K562 (cell line): ENCODE data around the gene OR5H2. TPM values are rescaled to one million over a fixed set of nuclear protein-coding genes. Genes with fewer than 3 reads are reported as not detected.

ENCODE experiments used
- ATAC-seq: fragments of 200-7000 bp; cut with Tn5 transposase; 3 replicates; pipeline ENCODE4 v1.9.1; 2020; ENCODE audit warnings: moderate library complexity
- BruUV-seq: library from RNA; stranded (reverse); fragments of 400-500 nt; replicated peaks from 2 replicates; lab custom pipeline; 2021; lab: Mats Ljungman, UMichigan
- CTCF ChIA-PET: fragments of 300-600 bp; formaldehyde crosslinking; extraction: SDS; loops from one replicate; lab custom pipeline; 2021; ENCODE audit warnings: low intra/inter-chr PET ratio; lab: Yijun Ruan, JAX
- POLR2A ChIA-PET: fragments of 300-600, 350-650 bp; sonication (Branson Sonifier 250); formaldehyde crosslinking; extraction: SDS; loops from one replicate; lab custom pipeline; 2021; ENCODE audit warnings: antibody characterized with exemption, inconsistent platforms; lab: Yijun Ruan, JAX
- DNase-seq, 4 experiments: peaks; one replicate each; pipeline versions ENCODE4 v3.0.0 to v3.0.0-alpha.2; 2011 to 2018; ENCODE audit warnings: low spot score in 3 of 4, mixed read lengths in 3 of 4; ENCODE audit errors: extremely low read depth in 1 of 4
- FAIRE-seq: peaks from 2 replicates; lab custom pipeline; 2011; peaks lifted over from hg19 to GRCh38; lab: Jason Lieb, UNC
- H2AFZ ChIP-seq: 2 replicates; pipeline ENCODE4 v1.6.0; 2011; ENCODE audit warnings: low read depth, low read length, control low read depth, inconsistent platforms
- H3K27ac ChIP-seq: fragments of 200-600 bp; 3 replicates; pipeline ENCODE4 v1.8.0; 2011; ENCODE audit warnings: low read depth, mild to moderate bottlenecking, control low read depth, inconsistent platforms, low read length, moderate library complexity, mixed read lengths; ENCODE audit errors: extremely low read depth
- H3K27me3 ChIP-seq, 2 experiments: fragments of 300-600 bp in 1 of 2; 2 replicates in 1 of 2; 3 replicates in 1 of 2; pipeline versions ENCODE4 v1.6.0 to v1.8.0; 2011; ENCODE audit warnings: inconsistent platforms in 2 of 2, low read length in 2 of 2, mild to moderate bottlenecking in 1 of 2, mixed read lengths in 1 of 2, moderate library complexity in 1 of 2; ENCODE audit not compliant: control insufficient read depth in 2 of 2, insufficient read depth in 2 of 2
- H3K36me3 ChIP-seq: fragments of 300-600 bp; 3 replicates; pipeline ENCODE4 v1.8.0; 2011; ENCODE audit warnings: mild to moderate bottlenecking, low read length, inconsistent platforms; ENCODE audit not compliant: control insufficient read depth, insufficient read depth
- H3K4me1 ChIP-seq, 2 experiments: fragments of 200-600 bp in 1 of 2; replicated peaks in 1 of 2; 2 replicates in 1 of 2; 3 replicates in 1 of 2; pipeline versions ENCODE4 v1.5.1 to v1.8.0; 2011; ENCODE audit warnings: inconsistent platforms in 2 of 2, low read length in 2 of 2, mild to moderate bottlenecking in 1 of 2, mixed read lengths in 1 of 2, moderate library complexity in 1 of 2; ENCODE audit not compliant: control insufficient read depth in 2 of 2, insufficient read depth in 2 of 2
- H3K4me2 ChIP-seq: 2 replicates; pipeline ENCODE4 v1.6.1; 2011; ENCODE audit warnings: low read length, control low read depth, inconsistent platforms, mixed read lengths; ENCODE audit not compliant: insufficient read depth
- H3K4me3 ChIP-seq: fragments of 200-600 bp; sonication (generic), shearing (Covaris generic); 2 replicates; pipeline ENCODE4 v1.5.1; 2016; ENCODE audit warnings: control low read depth, inconsistent platforms
- H3K79me2 ChIP-seq: fragments of 200-600 bp; 3 replicates; pipeline ENCODE4 v1.8.0; 2011; ENCODE audit warnings: low read length, inconsistent platforms; ENCODE audit not compliant: control insufficient read depth, insufficient read depth
- H3K9ac ChIP-seq, 2 experiments: 2 replicates each; pipeline versions ENCODE4 v1.6.0 to v1.6.1; 2011; ENCODE audit warnings: low read depth in 2 of 2, low read length in 2 of 2, control low read depth in 1 of 2, inconsistent platforms in 1 of 2, mild to moderate bottlenecking in 1 of 2, mixed read lengths in 1 of 2; ENCODE audit not compliant: insufficient read depth in 1 of 2
- H3K9me1 ChIP-seq: one replicate; pipeline ENCODE4 v1.6.0; 2011; ENCODE audit warnings: inconsistent platforms, mild to moderate bottlenecking, low read length, moderate library complexity; ENCODE audit not compliant: control insufficient read depth, insufficient read depth
- H3K9me3 ChIP-seq: replicated peaks from 2 replicates; pipeline ENCODE4 v1.5.1; 2011; ENCODE audit warnings: low read depth, low read length, inconsistent platforms; ENCODE audit not compliant: control insufficient read depth, insufficient read depth
- H4K20me1 ChIP-seq: replicated peaks from 2 replicates; pipeline ENCODE4 v1.6.1; 2011; ENCODE audit warnings: low read length, inconsistent platforms, mixed read lengths; ENCODE audit not compliant: control insufficient read depth, insufficient read depth
- BCLAF1 ChIP-seq, 2 experiments: fragments of 450-650 bp in 1 of 2; IDR thresholded peaks; 2 replicates each; pipeline ENCODE4 v1.6.1; 2011 to 2017; ENCODE audit warnings: low read depth in 2 of 2, antibody characterized with exemption in 1 of 2, borderline replicate concordance in 1 of 2, low read length in 1 of 2, mild to moderate bottlenecking in 1 of 2, mixed read lengths in 1 of 2; ENCODE audit not compliant: control insufficient read depth in 1 of 2
- CBX8 ChIP-seq: fragments of 200-600 bp; sonication (generic); IDR thresholded peaks from 2 replicates; pipeline ENCODE4 v1.6.1; 2012; ENCODE audit warnings: borderline replicate concordance, mixed run types, low read depth, mild to moderate bottlenecking, moderate library complexity, mixed read lengths, low read length, control low read depth, inconsistent platforms; ENCODE audit not compliant: poor library complexity, severe bottlenecking; ENCODE audit errors: extremely low read depth
- FOXP1 ChIP-seq: sonication (generic); formaldehyde crosslinking; IDR thresholded peaks from 2 replicates; pipeline ENCODE4 v1.8.0; 2022; ENCODE audit warnings: mild to moderate bottlenecking, missing genetic modification reagents
- HEY1 ChIP-seq: fragments of 250-450 bp; sonication (Bioruptor Pico); IDR thresholded peaks from 2 replicates; pipeline ENCODE4 v1.5.0; 2020; ENCODE audit warnings: mild to moderate bottlenecking, moderate library complexity, borderline replicate concordance
- PBX2 ChIP-seq, 2 experiments: IDR thresholded peaks in 1 of 2; conservative IDR thresholded peaks in 1 of 2; 2 replicates each; pipeline ENCODE4 v1.6.1; 2016; ENCODE audit warnings: low read depth in 2 of 2, mild to moderate bottlenecking in 1 of 2, missing compliant biosample characterization in 1 of 2, missing genetic modification characterization in 1 of 2, moderate library complexity in 1 of 2
- PHF8 ChIP-seq: fragments of 200-600 bp; sonication (generic); IDR thresholded peaks from 2 replicates; pipeline ENCODE4 v1.6.1; 2012; ENCODE audit warnings: mixed run types, mild to moderate bottlenecking, inconsistent platforms, low read length, moderate library complexity, borderline replicate concordance
- RBM34 ChIP-seq: fragments of 200-400 bp; formaldehyde crosslinking; IDR thresholded peaks from 2 replicates; pipeline ENCODE4 v1.6.1; 2018; ENCODE audit warnings: low read length, borderline replicate concordance; ENCODE audit not compliant: insufficient read depth
- SMAD2 ChIP-seq: fragments of 150-350 bp; IDR thresholded peaks from 2 replicates; pipeline ENCODE4 v1.6.1; 2014; ENCODE audit warnings: low read depth, mild to moderate bottlenecking, low read length
- SMARCA4 ChIP-seq: fragments of 450-650 bp; IDR thresholded peaks from 2 replicates; pipeline ENCODE4 v1.6.1; 2016
- SP2 ChIP-seq: IDR thresholded peaks from 2 replicates; pipeline ENCODE4 v1.6.1; 2011; ENCODE audit warnings: mild to moderate bottlenecking, low read depth, low read length, moderate library complexity; ENCODE audit not compliant: poor library complexity, severe bottlenecking; ENCODE audit errors: extremely low read depth
- TGIF2 ChIP-seq: sonication (generic); formaldehyde crosslinking; IDR thresholded peaks from 2 replicates; pipeline ENCODE4 v1.8.1; 2022; ENCODE audit warnings: mild to moderate bottlenecking, missing genetic modification reagents, moderate library complexity
- ZBTB8A ChIP-seq: fragments of 450-650 bp; IDR thresholded peaks from 2 replicates; pipeline ENCODE4 v1.6.1; 2018; ENCODE audit warnings: mild to moderate bottlenecking, moderate library complexity; ENCODE audit not compliant: partially characterized antibody
- ZFPM2 ChIP-seq: fragments of 250-450 bp; sonication (Bioruptor Pico); IDR thresholded peaks from 2 replicates; pipeline ENCODE4 v1.5.1; 2022; ENCODE audit warnings: mild to moderate bottlenecking
- WGBS: fragments of 100-300 bp; shearing (Covaris generic); methylation state at CpG from one replicate; pipeline ENCODE4 v1.1.6; 2016; ENCODE audit warnings: low coverage, mixed read lengths; ENCODE audit not compliant: insufficient coverage; ENCODE audit errors: missing lambda C conversion rate; 5-methylcytosine and 5-hydroxymethylcytosine counted together
- in situ Hi-C: fragments of 300-500 bp; cut with MboI; formaldehyde crosslinking; loops from 4 replicates; pipeline ENCODE4 v1.15.0; 2018; ENCODE audit warnings: inconsistent platforms, mixed read lengths
- intact Hi-C: fragments of 100-400 bp; cut with micrococcal nuclease; formaldehyde crosslinking; loops from 2 replicates; pipeline ENCODE4 v1.14.2; 2022
- polyA plus RNA-seq, 8 experiments: library from polyadenylated mRNA; depleted of rRNA in 4 of 8; stranded (reverse) in 5 of 8; unstranded in 3 of 8; fragments of >200 nt; fragmentation: Nextera tagmentation in 2 of 8; fragmentation: Illumina TruSeq in 1 of 8; extraction: Ambion mirVana in 2 of 8; extraction: Trizol in 1 of 8; gene quantifications; 2 replicates each; pipeline versions ENCODE4 v1.2.1 to v1.2.3, GENCODE V29; 2011 to 2014; ENCODE audit warnings: inconsistent platforms in 1 of 8, missing spikeins in 1 of 8
- total RNA-seq, 7 experiments: library from RNA; depleted of rRNA in 6 of 7; stranded (reverse); fragments of >200 nt in 6 of 7; fragmentation: Illumina TruSeq in 2 of 7; extraction: Trizol in 2 of 7; gene quantifications; 2 replicates each; pipeline versions ENCODE4 v1.2.1 to v1.2.3, GENCODE V29; 2011 to 2021; ENCODE audit warnings: low replicate concordance in 1 of 7

OR5H2 gene
- total and polyA plus RNA-seq, 9 of the 15 experiments (the other 6 are each of a cell fraction or from before 2014, with no cell fraction given) = not detected

- no peaks in the 10 kb centered on the region for H3K4me1 ChIP-seq
- no TSS peak for BruUV-seq
- H4K20me1 ChIP-seq = no peaks in the 10 kb centered on the region
- no peak for FAIRE-seq
- H2AFZ ChIP-seq = no peak overlapping the region
- no peak overlapping the region for H3K4me3 ChIP-seq
- no peak for DNase-seq
- ATAC-seq = no peak
- H3K27ac ChIP-seq = no peak overlapping the region
- no peak overlapping the region for H3K9ac ChIP-seq
- intact Hi-C loops (no loop called here), in situ Hi-C loops (no loop called here)
- H3K36me3 ChIP-seq = no peaks in the 10 kb centered on the region
- no peaks in the 10 kb centered on the region for H3K9me3 ChIP-seq
- CTCF ChIA-PET = no interaction called here
- no peaks in the 10 kb centered on the region for H3K79me2 ChIP-seq
- no peaks in the 10 kb centered on the region for H3K9me1 ChIP-seq
- no peak overlapping the region for H3K4me2 ChIP-seq
- 1% methylated on average over 8 of the region's 10 CpGs for WGBS
- POLR2A ChIA-PET = no interaction called here
- no peaks in the 10 kb centered on the region for H3K27me3 ChIP-seq
- TF ChIP-seq BCLAF1 (IDR thresholded peaks at IDR 0.05; ENCODE audit: borderline replicate concordance in 1 of 2, control insufficient read depth in 1 of 2, low read depth in 2 of 2, low read length in 1 of 2) (no peak), TGIF2 (no peak), HEY1 (CRISPR knock-in tag) (no peak), ZBTB8A (no peak), SMAD2 (no peak), SMARCA4 (no peak), FOXP1 (CRISPR knock-in tag) (no peak), CBX8 (no peak), SP2 (no peak), RBM34 (no peak), PHF8 (no peak), ZFPM2 (CRISPR knock-in tag) (no peak), PBX2 (CRISPR knock-in tag; IDR thresholded peaks at IDR 0.05; ENCODE audit: low read depth) (no peak), PBX2 (tag; conservative IDR thresholded peaks at IDR 0.05; ENCODE audit: low read depth) (no peak)
Measured at GRCh38 chr3:98246142-98246541, 36.2 kb upstream of the OR5H2 start.
